WTC11 (cell line): Measurements from ENCODE around the gene LRRC47. TPM values are rescaled to one million over a fixed set of nuclear protein-coding genes. Genes with fewer than 3 reads are reported as not detected.

ENCODE experiments used
- ATAC-seq: fragments of 200-7000 bp; cut with Tn5 transposase; 2 replicates; pipeline ENCODE4 v1.10.0; 2021; ENCODE audit warnings: mild to moderate bottlenecking, moderate library complexity
- CTCF ChIA-PET: fragments of 300-600 bp; sonication (Branson Sonifier 250); formaldehyde crosslinking; loops from one replicate; lab custom pipeline; 2021; ENCODE audit warnings: antibody characterized with exemption; lab: Charles Lee
- POLR2A ChIA-PET: fragments of 350-600 bp; sonication (Branson Sonifier 250); formaldehyde crosslinking; loops from one replicate; lab custom pipeline; 2021; ENCODE audit warnings: antibody characterized with exemption; lab: Charles Lee
- DNase-seq: peaks from one replicate; pipeline ENCODE4 v3.0.0; 2021; ENCODE audit warnings: low spot score
- H3K27ac Mint-ChIP-seq: 2 replicates; pipeline ENCODE4 v1.8.0; 2021; ENCODE audit warnings: mixed read lengths
- H3K27me3 Mint-ChIP-seq: 2 replicates; pipeline ENCODE4 v1.8.0; 2021; ENCODE audit warnings: low read depth, mild to moderate bottlenecking, moderate library complexity, mixed read lengths
- H3K36me3 Mint-ChIP-seq: 2 replicates; pipeline ENCODE4 v1.8.0; 2021; ENCODE audit warnings: mixed read lengths
- H3K4me1 Mint-ChIP-seq: 2 replicates; pipeline ENCODE4 v1.8.0; 2022; ENCODE audit warnings: mixed read lengths
- H3K4me3 Mint-ChIP-seq: 2 replicates; pipeline ENCODE4 v1.8.0; 2021; ENCODE audit warnings: mild to moderate bottlenecking, moderate library complexity, mixed read lengths
- H3K9me3 Mint-ChIP-seq: 2 replicates; pipeline ENCODE4 v1.8.0; 2021; ENCODE audit warnings: mixed read lengths
- ARID4B ChIP-seq: sonication (generic); formaldehyde crosslinking; IDR thresholded peaks from 2 replicates; pipeline ENCODE4 v1.8.0; 2023; ENCODE audit warnings: missing genetic modification reagents, mild to moderate bottlenecking, borderline replicate concordance
- CREM ChIP-seq: sonication (generic); formaldehyde crosslinking; IDR thresholded peaks from 2 replicates; pipeline ENCODE4 v1.8.1; 2022; ENCODE audit warnings: mild to moderate bottlenecking, missing genetic modification reagents, moderate library complexity
- E2F1 ChIP-seq: sonication (generic); formaldehyde crosslinking; IDR thresholded peaks from 2 replicates; pipeline ENCODE4 v1.8.0; 2022; ENCODE audit warnings: mild to moderate bottlenecking, missing genetic modification reagents
- ETV6 ChIP-seq: sonication (generic); formaldehyde crosslinking; IDR thresholded peaks from 2 replicates; pipeline ENCODE4 v1.8.1; 2022; ENCODE audit warnings: mild to moderate bottlenecking, missing genetic modification reagents
- FOXK1 ChIP-seq: sonication (generic); formaldehyde crosslinking; IDR thresholded peaks from 2 replicates; pipeline ENCODE4 v1.8.0; 2022; ENCODE audit warnings: mild to moderate bottlenecking, moderate library complexity, missing genetic modification reagents
- FOXP1 ChIP-seq: sonication (generic); formaldehyde crosslinking; IDR thresholded peaks from 2 replicates; pipeline ENCODE4 v1.8.0; 2022; ENCODE audit warnings: missing genetic modification reagents, mild to moderate bottlenecking, moderate library complexity, borderline replicate concordance
- MYBL2 ChIP-seq: sonication (generic); formaldehyde crosslinking; IDR thresholded peaks from 2 replicates; pipeline ENCODE4 v1.8.1; 2023; ENCODE audit warnings: mild to moderate bottlenecking, moderate library complexity, missing genetic modification reagents
- PRDM15 ChIP-seq: sonication (generic); formaldehyde crosslinking; IDR thresholded peaks from 2 replicates; pipeline ENCODE4 v1.8.0; 2022; ENCODE audit warnings: missing genetic modification reagents
- SOX15 ChIP-seq: fragments of 250-450 bp; sonication (Bioruptor Pico); IDR thresholded peaks from 2 replicates; pipeline ENCODE4 v1.9.0; 2021; ENCODE audit warnings: mild to moderate bottlenecking
- SP1 ChIP-seq: sonication (generic); formaldehyde crosslinking; conservative IDR thresholded peaks from 2 replicates; pipeline ENCODE4 v1.8.1; 2022; ENCODE audit warnings: missing genetic modification reagents
- TEAD1 ChIP-seq: sonication (generic); formaldehyde crosslinking; IDR thresholded peaks from 2 replicates; pipeline ENCODE4 v1.8.0; 2022; ENCODE audit warnings: mild to moderate bottlenecking, missing genetic modification reagents
- ZBTB43 ChIP-seq: sonication (generic); formaldehyde crosslinking; IDR thresholded peaks from 2 replicates; pipeline ENCODE4 v1.8.1; 2023; ENCODE audit warnings: mild to moderate bottlenecking, missing genetic modification reagents
- ZSCAN18 ChIP-seq: fragments of 250-450 bp; sonication (Bioruptor Pico); IDR thresholded peaks from 2 replicates; pipeline ENCODE4 v2.1.2; 2022; ENCODE audit warnings: mild to moderate bottlenecking, moderate library complexity
- total RNA-seq: library from RNA; stranded (reverse); gene quantifications from 3 replicates; pipeline ENCODE4 v1.2.3, GENCODE V29; 2021
- TF ChIP-seq, protein P1 (sequence below): fragments of 200-600 bp; IDR thresholded peaks from 2 replicates; pipeline ENCODE4 v1.8.0; 2022; ENCODE audit warnings: antibody characterized with exemption
- TF ChIP-seq, protein P2 (sequence below): sonication (generic); formaldehyde crosslinking; IDR thresholded peaks from 2 replicates; pipeline ENCODE4 v1.8.0; 2022; ENCODE audit warnings: mild to moderate bottlenecking, missing genetic modification reagents
- TF ChIP-seq, protein P3 (sequence below): sonication (generic); formaldehyde crosslinking; IDR thresholded peaks from 2 replicates; pipeline ENCODE4 v1.8.1; 2022; ENCODE audit warnings: missing genetic modification reagents, borderline replicate concordance

Gene LRRC47
- total RNA-seq, 1 experiment from 2014 or later = 92.4 TPM

- TF ChIP-seq ZSCAN18 (CRISPR knock-in tag) = no peak
- TF ChIP-seq FOXK1 (CRISPR knock-in tag) = no peak; the same call in 1 of the 2 replicates
- no peak for TF ChIP-seq ARID4B (CRISPR knock-in tag)
- peak; percentile 59 for TF ChIP-seq SP1 (CRISPR knock-in tag)
- peak; percentile 58 for TF ChIP-seq ETV6 (CRISPR knock-in tag)
- TF ChIP-seq E2F1 (CRISPR knock-in tag) = 0 out of 2 replicates have a peak, but pooled peaks have one; percentile 17
- TF ChIP-seq, protein P1, sequence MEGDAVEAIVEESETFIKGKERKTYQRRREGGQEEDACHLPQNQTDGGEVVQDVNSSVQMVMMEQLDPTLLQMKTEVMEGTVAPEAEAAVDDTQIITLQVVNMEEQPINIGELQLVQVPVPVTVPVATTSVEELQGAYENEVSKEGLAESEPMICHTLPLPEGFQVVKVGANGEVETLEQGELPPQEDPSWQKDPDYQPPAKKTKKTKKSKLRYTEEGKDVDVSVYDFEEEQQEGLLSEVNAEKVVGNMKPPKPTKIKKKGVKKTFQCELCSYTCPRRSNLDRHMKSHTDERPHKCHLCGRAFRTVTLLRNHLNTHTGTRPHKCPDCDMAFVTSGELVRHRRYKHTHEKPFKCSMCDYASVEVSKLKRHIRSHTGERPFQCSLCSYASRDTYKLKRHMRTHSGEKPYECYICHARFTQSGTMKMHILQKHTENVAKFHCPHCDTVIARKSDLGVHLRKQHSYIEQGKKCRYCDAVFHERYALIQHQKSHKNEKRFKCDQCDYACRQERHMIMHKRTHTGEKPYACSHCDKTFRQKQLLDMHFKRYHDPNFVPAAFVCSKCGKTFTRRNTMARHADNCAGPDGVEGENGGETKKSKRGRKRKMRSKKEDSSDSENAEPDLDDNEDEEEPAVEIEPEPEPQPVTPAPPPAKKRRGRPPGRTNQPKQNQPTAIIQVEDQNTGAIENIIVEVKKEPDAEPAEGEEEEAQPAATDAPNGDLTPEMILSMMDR = no peak
Measured at GRCh38 chr1:3746830-3747521, 49.3 kb downstream of the LRRC47 start (continued).

GRCh38 chr1:3746389-3746829, 49.9 kb downstream of the LRRC47 start:
- Mint-ChIP-seq H3K36me3 (peaks cover 24% of the 10 kb centered on the region), H3K4me1 (peaks cover 30% of the 10 kb centered on the region), H3K9me3 (no peaks in the 10 kb centered on the region), H3K4me3 (peak overlapping the region; percentile 96), H3K27ac (peak overlapping the region; percentile 97), H3K27me3 (peaks cover 10% of the 10 kb centered on the region)
- POLR2A ChIA-PET = interaction anchor here (0.7 to 0.9 kb wide), 2 partner anchors 25 to 93 kb away, joined by 3 read pairs; no protein-coding TSS in a partner anchor
- peak; percentile 70 for DNase-seq
- ATAC-seq = peak; percentile 10
- CTCF ChIA-PET = interaction anchor here (2.3 to 4.8 kb wide), 2 partner anchors 19 to 22 kb away, joined by 6 to 22 read pairs; no protein-coding TSS in a partner anchor
- 0 out of 2 replicates have a peak, but pooled peaks have one; percentile 43 for TF ChIP-seq ZBTB43 (CRISPR knock-in tag)
- TF ChIP-seq, protein P2, sequence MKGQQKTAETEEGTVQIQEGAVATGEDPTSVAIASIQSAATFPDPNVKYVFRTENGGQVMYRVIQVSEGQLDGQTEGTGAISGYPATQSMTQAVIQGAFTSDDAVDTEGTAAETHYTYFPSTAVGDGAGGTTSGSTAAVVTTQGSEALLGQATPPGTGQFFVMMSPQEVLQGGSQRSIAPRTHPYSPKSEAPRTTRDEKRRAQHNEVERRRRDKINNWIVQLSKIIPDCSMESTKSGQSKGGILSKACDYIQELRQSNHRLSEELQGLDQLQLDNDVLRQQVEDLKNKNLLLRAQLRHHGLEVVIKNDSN (CRISPR knock-in tag) = 0 out of 2 replicates have a peak, but pooled peaks have one; percentile 34
- no peak for TF ChIP-seq PRDM15 (CRISPR knock-in tag)
- TF ChIP-seq CREM (CRISPR knock-in tag) = 0 out of 2 replicates have a peak, but pooled peaks have one; percentile 48
- TF ChIP-seq SOX15 = no peak
- TF ChIP-seq MYBL2 = 0 out of 2 replicates have a peak, but pooled peaks have one; percentile 38
- peak; percentile 62; the same call in 1 of the 2 replicates for TF ChIP-seq FOXP1 (CRISPR knock-in tag)
- TF ChIP-seq, protein P3, sequence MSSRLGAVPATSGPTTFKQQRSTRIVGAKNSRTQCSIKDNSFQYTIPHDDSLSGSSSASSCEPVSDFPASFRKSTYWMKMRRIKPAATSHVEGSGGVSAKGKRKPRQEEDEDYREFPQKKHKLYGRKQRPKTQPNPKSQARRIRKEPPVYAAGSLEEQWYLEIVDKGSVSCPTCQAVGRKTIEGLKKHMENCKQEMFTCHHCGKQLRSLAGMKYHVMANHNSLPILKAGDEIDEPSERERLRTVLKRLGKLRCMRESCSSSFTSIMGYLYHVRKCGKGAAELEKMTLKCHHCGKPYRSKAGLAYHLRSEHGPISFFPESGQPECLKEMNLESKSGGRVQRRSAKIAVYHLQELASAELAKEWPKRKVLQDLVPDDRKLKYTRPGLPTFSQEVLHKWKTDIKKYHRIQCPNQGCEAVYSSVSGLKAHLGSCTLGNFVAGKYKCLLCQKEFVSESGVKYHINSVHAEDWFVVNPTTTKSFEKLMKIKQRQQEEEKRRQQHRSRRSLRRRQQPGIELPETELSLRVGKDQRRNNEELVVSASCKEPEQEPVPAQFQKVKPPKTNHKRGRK (CRISPR knock-in tag) = no peak
- TF ChIP-seq TEAD1 (CRISPR knock-in tag) = 0 out of 2 replicates have a peak, but pooled peaks have one; percentile 67
